Kidney glomerular epithelial cell (primary cell): ENCODE measurements around the gene ENHO.

Source experiments
- DNase-seq: peaks from one replicate; lab custom pipeline; 2025; lab: John Stamatoyannopoulos, UW

Gene ENHO

DNA sequence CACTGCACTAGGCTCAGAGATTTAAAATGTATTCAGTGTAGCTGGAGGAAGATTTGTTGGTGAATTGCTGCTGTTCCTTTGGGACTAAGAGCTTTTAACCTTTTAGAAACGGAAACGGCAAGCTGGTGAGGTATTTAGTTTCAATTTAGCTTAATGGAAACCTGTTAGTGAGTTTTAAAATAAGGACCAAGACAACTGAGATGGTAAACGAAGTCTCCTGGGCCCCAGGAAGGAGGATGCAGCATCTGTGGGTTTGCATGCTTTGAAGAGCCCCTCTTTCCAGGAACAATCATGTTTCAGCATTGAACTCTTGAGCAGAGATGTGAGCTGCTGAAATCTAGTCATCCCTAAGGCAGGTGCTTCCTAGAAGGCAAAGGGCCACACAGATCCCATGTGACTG is 47.7 kb downstream of the ENHO start:
- DNase-seq, result no peak
